ENCODE measurements around the gene ST14.

ST14 gene

GRCh38 chr11:130151196-130151595 lies 8.4 kb upstream of the ST14 start:
- TF ChIP-seq FOXP2 (optimal IDR thresholded peaks at IDR 0.05; ENCODE audit: control extremely low read depth, extremely low read length, insufficient read depth) = no peak
- TF ChIP-seq POLR2AphosphoS5 (IDR thresholded peaks at IDR 0.05; ENCODE audit: borderline replicate concordance, low read depth, low read length) = no peak
- no peak for TF ChIP-seq EZH2 (IDR thresholded peaks at IDR 0.05)
- Histone ChIP-seq H3K9me3 (ENCODE audit: low read depth, low read length) (no peaks in the 10 kb centered on the region), H3K9ac (ENCODE audit: insufficient read length) (no peak overlapping the region), H3K4me3 (no peak overlapping the region), H3K27ac (no peak overlapping the region), H3K36me3 (ENCODE audit: insufficient read depth, low read length) (no peaks in the 10 kb centered on the region; the same call in 1 of the 2 replicates)
- no peak for DNase-seq (ENCODE audit: low read depth, low spot score)

GRCh38 chr11:130156108-130157022 lies 3.2 kb upstream of the ST14 start:
- DNase-seq (ENCODE audit: low read depth, low spot score) = no peak

GRCh38 chr11:130157101-130157500 lies 2.5 kb upstream of the ST14 start:
- DNase-seq (ENCODE audit: low read depth, low spot score) = no peak
- H3K27ac ChIP-seq = no peak overlapping the region
- no peak overlapping the region for H3K4me3 ChIP-seq
- H3K9me3 ChIP-seq (ENCODE audit: low read depth, low read length) = no peaks in the 10 kb centered on the region
- H3K36me3 ChIP-seq (ENCODE audit: insufficient read depth, low read length) = no peaks in the 10 kb centered on the region
- TF ChIP-seq POLR2AphosphoS5 (IDR thresholded peaks at IDR 0.05; ENCODE audit: borderline replicate concordance, low read depth, low read length) (no peak), FOXP2 (optimal IDR thresholded peaks at IDR 0.05; ENCODE audit: control extremely low read depth, extremely low read length, insufficient read depth) (no peak), EZH2 (IDR thresholded peaks at IDR 0.05) (no peak)
- H3K9ac ChIP-seq (ENCODE audit: insufficient read length) = no peak overlapping the region

More at GRCh38 chr11:130156108-130157022, 3.2 kb upstream of the ST14 start:
- H3K4me3 ChIP-seq = no peak overlapping the region
- H3K27ac ChIP-seq = no peak overlapping the region
- no peak for TF ChIP-seq FOXP2 (optimal IDR thresholded peaks at IDR 0.05; ENCODE audit: control extremely low read depth, extremely low read length, insufficient read depth)
- no peak for TF ChIP-seq POLR2AphosphoS5 (IDR thresholded peaks at IDR 0.05; ENCODE audit: borderline replicate concordance, low read depth, low read length)
- no peak for TF ChIP-seq EZH2 (IDR thresholded peaks at IDR 0.05)
- no peak overlapping the region for H3K9ac ChIP-seq (ENCODE audit: insufficient read length)
- no peaks in the 10 kb centered on the region for H3K36me3 ChIP-seq (ENCODE audit: insufficient read depth, low read length)
- H3K9me3 ChIP-seq (ENCODE audit: low read depth, low read length) = no peaks in the 10 kb centered on the region

GRCh38 chr11:130157840-130158239 lies 1.7 kb upstream of the ST14 start:
- H3K4me3 ChIP-seq = no peak overlapping the region
- no peak overlapping the region for H3K9ac ChIP-seq (ENCODE audit: insufficient read length)
- H3K36me3 ChIP-seq (ENCODE audit: insufficient read depth, low read length) = no peaks in the 10 kb centered on the region
- DNase-seq (ENCODE audit: low read depth, low spot score) = no peak
- no peak overlapping the region for H3K27ac ChIP-seq
- TF ChIP-seq EZH2 (IDR thresholded peaks at IDR 0.05) = no peak
- no peaks in the 10 kb centered on the region for H3K9me3 ChIP-seq (ENCODE audit: low read depth, low read length)

GRCh38 chr11:130159139-130159538 lies 443 bp upstream of the ST14 start:
- Histone ChIP-seq H3K36me3 (ENCODE audit: insufficient read depth, low read length) (no peaks in the 10 kb centered on the region), H3K9ac (ENCODE audit: insufficient read length) (no peak overlapping the region), H3K4me3 (no peak overlapping the region), H3K9me3 (ENCODE audit: low read depth, low read length) (no peaks in the 10 kb centered on the region), H3K27ac (no peak overlapping the region)
- TF ChIP-seq EZH2 (IDR thresholded peaks at IDR 0.05) = peak; percentile 61
- no peak for TF ChIP-seq FOXP2 (optimal IDR thresholded peaks at IDR 0.05; ENCODE audit: control extremely low read depth, extremely low read length, insufficient read depth)
- DNase-seq (ENCODE audit: low read depth, low spot score) = no peak

GRCh38 chr11:130160498-130161155 lies 1.0 kb downstream of the ST14 start:
- TF ChIP-seq FOXP2 (optimal IDR thresholded peaks at IDR 0.05; ENCODE audit: control extremely low read depth, extremely low read length, insufficient read depth) = no peak
- TF ChIP-seq EZH2 (IDR thresholded peaks at IDR 0.05) = no peak
- TF ChIP-seq POLR2AphosphoS5 (IDR thresholded peaks at IDR 0.05; ENCODE audit: borderline replicate concordance, low read depth, low read length) = no peak
- DNase-seq (ENCODE audit: low read depth, low spot score) = no peak
- no peak overlapping the region for H3K9ac ChIP-seq (ENCODE audit: insufficient read length)

GRCh38 chr11:130161441-130162145 lies 2.0 kb downstream of the ST14 start:
- no peak for TF ChIP-seq EZH2 (IDR thresholded peaks at IDR 0.05)
- TF ChIP-seq FOXP2 (optimal IDR thresholded peaks at IDR 0.05; ENCODE audit: control extremely low read depth, extremely low read length, insufficient read depth) = no peak
- no peak for TF ChIP-seq POLR2AphosphoS5 (IDR thresholded peaks at IDR 0.05; ENCODE audit: borderline replicate concordance, low read depth, low read length)
- DNase-seq (ENCODE audit: low read depth, low spot score) = no peak
- no peak overlapping the region for H3K27ac ChIP-seq
- H3K4me3 ChIP-seq = no peak overlapping the region
- H3K9ac ChIP-seq (ENCODE audit: insufficient read length) = no peak overlapping the region
- H3K9me3 ChIP-seq (ENCODE audit: low read depth, low read length) = no peaks in the 10 kb centered on the region
- H3K36me3 ChIP-seq (ENCODE audit: insufficient read depth, low read length) = no peaks in the 10 kb centered on the region

More at GRCh38 chr11:130160498-130161155, 1.0 kb downstream of the ST14 start:
- H3K9me3 ChIP-seq (ENCODE audit: low read depth, low read length) = no peaks in the 10 kb centered on the region
- H3K27ac ChIP-seq = no peak overlapping the region
- H3K4me3 ChIP-seq = no peak overlapping the region
- no peaks in the 10 kb centered on the region for H3K36me3 ChIP-seq (ENCODE audit: insufficient read depth, low read length)

- H3K9me3 ChIP-seq (ENCODE audit: low read depth, low read length) = no peaks in the 10 kb centered on the region
- no peak for DNase-seq (ENCODE audit: low read depth, low spot score)
- H3K36me3 ChIP-seq (ENCODE audit: insufficient read depth, low read length) = no peaks in the 10 kb centered on the region
- TF ChIP-seq FOXP2 (optimal IDR thresholded peaks at IDR 0.05; ENCODE audit: control extremely low read depth, extremely low read length, insufficient read depth) (no peak), POLR2AphosphoS5 (IDR thresholded peaks at IDR 0.05; ENCODE audit: borderline replicate concordance, low read depth, low read length) (no peak), EZH2 (IDR thresholded peaks at IDR 0.05) (no peak)
- H3K9ac ChIP-seq (ENCODE audit: insufficient read length) = no peak overlapping the region
- no peak overlapping the region for H3K27ac ChIP-seq
- no peak overlapping the region for H3K4me3 ChIP-seq
Observed at GRCh38 chr11:130162733-130163132, 3.2 kb downstream of the ST14 start.

Data from SK-N-MC (cell line).